ENCODE data around the gene SCN8A.
"Not testable (repeated sequence)": the region's sequence is repeated elsewhere in the genome, so short reads cannot be mapped to it uniquely, and the experiment has no call there.

SCN8A gene

GRCh38 chr12:51625370-51625769 lies 34.3 kb downstream of the SCN8A start:
- DNase-seq (ENCODE audit: low read depth): no peak

- DNase-seq (ENCODE audit: low read depth): no peak
Observed at GRCh38 chr12:51626115-51626514, 35.1 kb downstream of the SCN8A start.

- DNase-seq (ENCODE audit: low read depth): no peak
Observed at GRCh38 chr12:51626629-51627028, 35.6 kb downstream of the SCN8A start.

- DNase-seq (ENCODE audit: low read depth): no peak
Observed at GRCh38 chr12:51630256-51630880, 39.3 kb downstream of the SCN8A start.

GRCh38 chr12:51630986-51631385 lies 40.0 kb downstream of the SCN8A start:
- DNase-seq (ENCODE audit: low read depth): no peak

GRCh38 chr12:51631591-51631990 lies 40.6 kb downstream of the SCN8A start:
- no peak for DNase-seq (ENCODE audit: low read depth)

GRCh38 chr12:51632623-51633022 lies 41.6 kb downstream of the SCN8A start:
- DNase-seq (ENCODE audit: low read depth): no peak

- no peak for DNase-seq (ENCODE audit: low read depth)
Observed at GRCh38 chr12:51635346-51635745, 44.3 kb downstream of the SCN8A start.

- DNase-seq (ENCODE audit: low read depth): no peak
Observed at GRCh38 chr12:51636581-51636980, 45.5 kb downstream of the SCN8A start.

- no peak for DNase-seq (ENCODE audit: low read depth)
Observed at GRCh38 chr12:51636986-51637385, 46.0 kb downstream of the SCN8A start.

GRCh38 chr12:51639361-51639760 lies 48.3 kb downstream of the SCN8A start:
- no peak for DNase-seq (ENCODE audit: low read depth)

- no peak for DNase-seq (ENCODE audit: low read depth)
Observed at GRCh38 chr12:51642286-51642685, 51.3 kb downstream of the SCN8A start.

- no peak for DNase-seq (ENCODE audit: low read depth)
Observed at GRCh38 chr12:51643951-51644350, 52.9 kb downstream of the SCN8A start.

GRCh38 chr12:51644691-51645090 lies 53.7 kb downstream of the SCN8A start:
- DNase-seq (ENCODE audit: low read depth): not testable (repeated sequence)

GRCh38 chr12:51645961-51646360 lies 54.9 kb downstream of the SCN8A start:
- DNase-seq (ENCODE audit: low read depth): no peak

GRCh38 chr12:51647647-51648046 lies 56.6 kb downstream of the SCN8A start:
- DNase-seq (ENCODE audit: low read depth): no peak

- no peak for DNase-seq (ENCODE audit: low read depth)
Observed at GRCh38 chr12:51653431-51653830, 62.4 kb downstream of the SCN8A start.

GRCh38 chr12:51661199-51661598 lies 70.2 kb downstream of the SCN8A start:
- DNase-seq (ENCODE audit: low read depth): no peak

- DNase-seq (ENCODE audit: low read depth): no peak
Observed at GRCh38 chr12:51661836-51662235, 70.8 kb downstream of the SCN8A start.

GRCh38 chr12:51662728-51663154 lies 71.7 kb downstream of the SCN8A start:
- DNase-seq (ENCODE audit: low read depth): no peak

GRCh38 chr12:51663390-51663789 lies 72.4 kb downstream of the SCN8A start:
- DNase-seq (ENCODE audit: low read depth): no peak

- DNase-seq (ENCODE audit: low read depth): no peak
Observed at GRCh38 chr12:51666696-51667095, 75.7 kb downstream of the SCN8A start.

- DNase-seq (ENCODE audit: low read depth): no peak
Observed at GRCh38 chr12:51667269-51667668, 76.2 kb downstream of the SCN8A start.

- DNase-seq (ENCODE audit: low read depth): no peak
Observed at GRCh38 chr12:51669271-51669670, 78.2 kb downstream of the SCN8A start.

GRCh38 chr12:51669996-51670395 lies 79.0 kb downstream of the SCN8A start:
- DNase-seq (ENCODE audit: low read depth): no peak

Data from T-helper 22 cell (primary cell).